Inferior parietal cortex (tissue), 1 donor: ENCODE measurements around the gene SIGLEC1.
A peak's percentile ranks its signal among the peaks of the same experiment; 100 is the strongest.

Experiments used
- DNase-seq: peaks from one replicate; pipeline ENCODE4 v3.0.0-alpha.2; 2016; ENCODE audit errors: extremely low spot score

The SIGLEC1 gene

GRCh38 chr20:3712279-3712873, at the start of gene SIGLEC1:
SIGLEC1 (minus strand) TSS chr20:3712600; CDS start chr20:3707128, 5,472 bp downstream.
- DNase-seq = no peak

GRCh38 chr20:3760655-3761348, 48.4 kb upstream of the SIGLEC1 start:
- DNase-seq = no peak

- DNase-seq = no peak
Observed at GRCh38 chr20:3759884-3760283, 47.5 kb upstream of the SIGLEC1 start.

- DNase-seq = no peak
Observed at GRCh38 chr20:3759316-3759823, 47.0 kb upstream of the SIGLEC1 start.

- no peak for DNase-seq
Observed at GRCh38 chr20:3758566-3758965, 46.2 kb upstream of the SIGLEC1 start.

- DNase-seq = no peak
Observed at GRCh38 chr20:3757268-3757667, 44.9 kb upstream of the SIGLEC1 start.

- DNase-seq = no peak
Observed at GRCh38 chr20:3755814-3756480, 43.5 kb upstream of the SIGLEC1 start.

GRCh38 chr20:3755269-3755668, 42.9 kb upstream of the SIGLEC1 start:
- DNase-seq = no peak

GRCh38 chr20:3754276-3754630, 41.9 kb upstream of the SIGLEC1 start:
- DNase-seq = no peak

- no peak for DNase-seq
Observed at GRCh38 chr20:3753501-3754275, 41.3 kb upstream of the SIGLEC1 start.

GRCh38 chr20:3753098-3753497, 40.7 kb upstream of the SIGLEC1 start:
- DNase-seq = peak; percentile 64

- DNase-seq = no peak
Observed at GRCh38 chr20:3752386-3752759, 40.0 kb upstream of the SIGLEC1 start.

- no peak for DNase-seq
Observed at GRCh38 chr20:3751675-3752385, 39.4 kb upstream of the SIGLEC1 start.

- no peak for DNase-seq
Observed at GRCh38 chr20:3751305-3751674, 38.9 kb upstream of the SIGLEC1 start.

GRCh38 chr20:3749689-3750531, 37.5 kb upstream of the SIGLEC1 start:
- DNase-seq = no peak

- DNase-seq = no peak
Observed at GRCh38 chr20:3749087-3749688, 36.8 kb upstream of the SIGLEC1 start.

- no peak for DNase-seq
Observed at GRCh38 chr20:3748073-3748472, 35.7 kb upstream of the SIGLEC1 start.

GRCh38 chr20:3747471-3747870, 35.1 kb upstream of the SIGLEC1 start:
- DNase-seq = no peak

- DNase-seq = no peak
Observed at GRCh38 chr20:3745686-3746173, 33.3 kb upstream of the SIGLEC1 start.
